Smooth muscle cell (in vitro differentiated cells): ENCODE results near the gene RTCB. TPM values are rescaled to one million over a fixed set of nuclear protein-coding genes. Genes with fewer than 3 reads are reported as not detected.
"Not testable (repeated sequence)": the region's sequence is repeated elsewhere in the genome, so short reads cannot be mapped to it uniquely, and the experiment has no call there.

Source experiments
- DNase-seq: peaks from one replicate; lab custom pipeline; 2025; ENCODE audit not compliant: unreplicated experiment; lab: John Stamatoyannopoulos, UW
- H2AFZ ChIP-seq: fragments of 200-600 bp; sonication (generic); 2 replicates; pipeline ENCODE4 v1.6.0; 2016; ENCODE audit warnings: antibody characterized with exemption, low read depth, mild to moderate bottlenecking
- H3F3A ChIP-seq: fragments of 200-600 bp; sonication (generic); 2 replicates; pipeline ENCODE4 v1.6.0; 2017; ENCODE audit warnings: antibody characterized with exemption, low read depth
- H3K27ac ChIP-seq: fragments of 200-600 bp; sonication (generic); 2 replicates; pipeline ENCODE4 v1.5.1; 2016; ENCODE audit warnings: low read depth, mild to moderate bottlenecking
- H3K27me3 ChIP-seq: fragments of 200-600 bp; sonication (generic); 2 replicates; pipeline ENCODE4 v1.6.1; 2016; ENCODE audit warnings: low read depth, mild to moderate bottlenecking
- H3K36me3 ChIP-seq: fragments of 200-600 bp; sonication (generic); 2 replicates; pipeline ENCODE4 v1.5.1; 2016; ENCODE audit warnings: low read depth
- H3K4me1 ChIP-seq: fragments of 200-600 bp; sonication (generic); 2 replicates; pipeline ENCODE4 v1.5.1; 2016; ENCODE audit warnings: low read depth
- H3K4me2 ChIP-seq: fragments of 200-600 bp; sonication (generic); 2 replicates; pipeline ENCODE4 v1.6.0; 2016; ENCODE audit warnings: mild to moderate bottlenecking
- H3K4me3 ChIP-seq: fragments of 200-600 bp; sonication (generic); 2 replicates; pipeline ENCODE4 v1.5.1; 2016; ENCODE audit warnings: mild to moderate bottlenecking
- H3K79me2 ChIP-seq: fragments of 200-600 bp; sonication (generic); 2 replicates; pipeline ENCODE4 v1.6.0; 2016; ENCODE audit warnings: low read depth, mild to moderate bottlenecking
- H3K9ac ChIP-seq: fragments of 200-600 bp; sonication (generic); 2 replicates; pipeline ENCODE4 v1.6.0; 2016; ENCODE audit warnings: low read depth
- H3K9me3 ChIP-seq: fragments of 200-600 bp; sonication (generic); replicated peaks from 2 replicates; pipeline ENCODE4 v1.5.1; 2016; ENCODE audit warnings: low read depth
- H4K20me1 ChIP-seq: fragments of 200-600 bp; sonication (generic); 2 replicates; pipeline ENCODE4 v1.6.0; 2016; ENCODE audit warnings: low read depth
- WGBS: methylation state at CpG from one replicate; pipeline ENCODE4 v1.1.7; 2016; ENCODE audit warnings: low lambda C conversion rate; 5-methylcytosine and 5-hydroxymethylcytosine counted together
- polyA plus RNA-seq: library from polyadenylated mRNA; unstranded; fragments of >200 nt; fragmentation: Nextera tagmentation; extraction: Ambion mirVana; gene quantifications from 2 replicates; pipeline ENCODE4 v1.2.1, GENCODE V29; 2016
- total RNA-seq: library from RNA; depleted of rRNA; stranded (reverse); fragments of >200 nt; gene quantifications from 2 replicates; pipeline ENCODE4 v1.2.3, GENCODE V29; 2014
- TF ChIP-seq, protein P1 (sequence below): fragments of 200-600 bp; sonication (generic); IDR thresholded peaks from 2 replicates; pipeline ENCODE4 v1.5.1; 2017; ENCODE audit warnings: borderline replicate concordance, mild to moderate bottlenecking, antibody characterized with exemption; ENCODE audit not compliant: insufficient read depth, poor library complexity, severe bottlenecking

RTCB gene
- total and polyA plus RNA-seq, 2 experiments from 2014 or later: 105 to 120 TPM

- Histone ChIP-seq H3K4me2 (no peak overlapping the region), H3K4me1 (no peaks in the 10 kb centered on the region), H3K27ac (no peak overlapping the region), H3K9ac (no peak overlapping the region), H3K27me3 (peaks cover 8% of the 10 kb centered on the region), H3K79me2 (no peaks in the 10 kb centered on the region), H3F3A (no peaks in the 10 kb centered on the region), H3K4me3 (no peak overlapping the region), H3K9me3 (no peaks in the 10 kb centered on the region), H3K36me3 (no peaks in the 10 kb centered on the region), H4K20me1 (no peaks in the 10 kb centered on the region), H2AFZ (no peak overlapping the region)
- DNase-seq: no peak
- TF ChIP-seq, protein P1, sequence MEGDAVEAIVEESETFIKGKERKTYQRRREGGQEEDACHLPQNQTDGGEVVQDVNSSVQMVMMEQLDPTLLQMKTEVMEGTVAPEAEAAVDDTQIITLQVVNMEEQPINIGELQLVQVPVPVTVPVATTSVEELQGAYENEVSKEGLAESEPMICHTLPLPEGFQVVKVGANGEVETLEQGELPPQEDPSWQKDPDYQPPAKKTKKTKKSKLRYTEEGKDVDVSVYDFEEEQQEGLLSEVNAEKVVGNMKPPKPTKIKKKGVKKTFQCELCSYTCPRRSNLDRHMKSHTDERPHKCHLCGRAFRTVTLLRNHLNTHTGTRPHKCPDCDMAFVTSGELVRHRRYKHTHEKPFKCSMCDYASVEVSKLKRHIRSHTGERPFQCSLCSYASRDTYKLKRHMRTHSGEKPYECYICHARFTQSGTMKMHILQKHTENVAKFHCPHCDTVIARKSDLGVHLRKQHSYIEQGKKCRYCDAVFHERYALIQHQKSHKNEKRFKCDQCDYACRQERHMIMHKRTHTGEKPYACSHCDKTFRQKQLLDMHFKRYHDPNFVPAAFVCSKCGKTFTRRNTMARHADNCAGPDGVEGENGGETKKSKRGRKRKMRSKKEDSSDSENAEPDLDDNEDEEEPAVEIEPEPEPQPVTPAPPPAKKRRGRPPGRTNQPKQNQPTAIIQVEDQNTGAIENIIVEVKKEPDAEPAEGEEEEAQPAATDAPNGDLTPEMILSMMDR: no peak
- WGBS: 82% methylated on average over 5 of the region's 5 CpGs
Observed at GRCh38 chr22:32376681-32377080, 35.4 kb downstream of the RTCB start.

DNA sequence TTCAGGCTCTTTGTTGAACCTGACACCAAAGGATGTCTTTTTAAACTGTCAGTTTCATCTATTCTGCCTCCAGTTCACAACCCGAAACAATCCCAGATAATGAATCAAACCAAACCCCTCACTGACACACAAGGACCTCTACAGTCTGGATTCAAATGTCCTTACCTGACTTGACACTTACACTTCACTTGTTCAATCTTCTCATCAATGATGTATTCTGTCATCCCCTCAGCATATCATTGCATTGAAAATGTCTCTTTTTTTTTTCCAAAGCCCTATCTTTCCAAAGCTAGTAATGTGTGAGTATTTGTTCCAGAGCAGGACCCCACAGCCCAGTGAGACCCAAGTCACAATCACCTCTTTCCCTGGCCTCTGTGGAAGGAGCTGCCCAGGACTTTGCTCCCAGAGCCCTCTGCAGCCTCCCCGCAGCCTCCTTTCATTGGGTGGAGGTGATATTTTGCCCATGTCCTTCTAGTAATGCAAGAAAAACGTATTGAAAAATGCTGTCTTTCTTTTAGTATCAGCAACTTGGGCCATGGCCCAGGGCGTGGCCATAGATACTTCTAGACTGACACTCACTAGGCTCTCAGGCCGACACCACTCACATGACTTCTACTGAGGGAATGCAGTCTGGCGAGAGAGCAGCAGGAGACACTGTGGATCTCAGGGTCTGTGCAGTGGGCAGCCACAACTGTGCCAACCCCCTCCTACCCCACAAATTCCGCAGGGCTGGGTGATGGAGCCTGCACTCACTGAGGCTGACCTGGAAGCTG, 36.2 kb downstream of the RTCB start:
- Histone ChIP-seq H3K27me3 (peaks cover 8% of the 10 kb centered on the region), H3K9me3 (no peaks in the 10 kb centered on the region), H2AFZ (no peak overlapping the region), H3K36me3 (no peaks in the 10 kb centered on the region), H3K9ac (no peak overlapping the region), H3K4me1 (no peaks in the 10 kb centered on the region), H3K27ac (no peak overlapping the region), H3K4me2 (no peak overlapping the region), H4K20me1 (no peaks in the 10 kb centered on the region), H3K4me3 (no peak overlapping the region), H3F3A (no peaks in the 10 kb centered on the region), H3K79me2 (no peaks in the 10 kb centered on the region)
- WGBS: 81% methylated on average over 7 of the region's 7 CpGs
- no peak for DNase-seq
- TF ChIP-seq, protein P1: no peak

DNA sequence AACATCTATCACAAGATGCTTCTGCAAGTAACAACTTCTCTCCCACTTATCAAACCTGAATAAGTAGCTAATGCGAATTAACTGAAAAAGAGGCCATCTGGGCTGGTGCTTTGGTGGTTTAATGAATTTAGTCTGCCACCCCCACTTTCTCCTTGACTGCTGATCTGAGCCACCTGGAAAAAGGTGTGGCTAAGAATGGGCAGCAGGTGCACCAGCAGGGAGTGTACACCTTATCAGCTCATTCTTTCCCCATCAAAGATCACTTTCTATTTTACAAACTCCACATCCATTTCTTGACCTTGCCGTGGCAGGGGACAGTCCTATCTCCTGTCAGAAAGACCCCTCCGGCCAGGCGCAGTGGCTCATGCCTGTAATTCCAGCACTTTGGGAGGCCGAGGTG, 47.8 kb downstream of the RTCB start:
- H3K9me3 ChIP-seq: no peaks in the 10 kb centered on the region
- no peaks in the 10 kb centered on the region for H3F3A ChIP-seq
- TF ChIP-seq, protein P1: no peak
- no peaks in the 10 kb centered on the region for H4K20me1 ChIP-seq
- H3K4me3 ChIP-seq: no peak overlapping the region
- no peaks in the 10 kb centered on the region for H3K36me3 ChIP-seq
- no peak for DNase-seq
- H3K4me1 ChIP-seq: no peaks in the 10 kb centered on the region
- no peak overlapping the region for H3K4me2 ChIP-seq
- no peak overlapping the region for H3K27ac ChIP-seq
- H3K27me3 ChIP-seq: peaks cover 14% of the 10 kb centered on the region
- H2AFZ ChIP-seq: no peak overlapping the region
- WGBS: 89% methylated on average over 5 of the region's 5 CpGs
- no peak overlapping the region for H3K9ac ChIP-seq
- no peaks in the 10 kb centered on the region for H3K79me2 ChIP-seq

DNA sequence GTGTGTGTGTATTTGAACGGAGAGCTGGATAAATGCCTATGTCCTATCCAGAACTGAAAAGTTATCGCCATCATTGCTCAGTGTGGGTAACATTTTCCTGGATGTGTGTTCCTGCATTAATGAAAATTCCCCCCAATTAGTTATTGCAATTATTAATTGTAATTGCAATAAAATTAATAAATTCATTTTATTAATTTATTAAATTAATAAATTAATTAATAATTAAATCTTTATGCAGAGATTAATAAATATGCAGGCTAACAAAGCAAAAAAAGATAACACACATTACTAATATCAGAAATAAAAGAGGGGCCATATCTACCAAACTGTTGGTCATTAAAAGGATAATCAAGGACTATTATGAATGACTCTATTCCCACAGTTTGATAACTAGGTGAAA, 50.8 kb downstream of the RTCB start:
- no peak overlapping the region for H2AFZ ChIP-seq
- DNase-seq: no peak
- no peak overlapping the region for H3K9ac ChIP-seq
- H3K79me2 ChIP-seq: no peaks in the 10 kb centered on the region
- H3K9me3 ChIP-seq: no peaks in the 10 kb centered on the region
- H3K4me1 ChIP-seq: no peaks in the 10 kb centered on the region
- H4K20me1 ChIP-seq: no peaks in the 10 kb centered on the region
- WGBS: 95% methylated on average over 2 of the region's 2 CpGs
- TF ChIP-seq, protein P1: no peak
- no peaks in the 10 kb centered on the region for H3F3A ChIP-seq
- H3K27me3 ChIP-seq: peaks cover 9% of the 10 kb centered on the region
- no peak overlapping the region for H3K4me3 ChIP-seq
- H3K4me2 ChIP-seq: no peak overlapping the region
- H3K27ac ChIP-seq: no peak overlapping the region
- H3K36me3 ChIP-seq: no peaks in the 10 kb centered on the region

DNA sequence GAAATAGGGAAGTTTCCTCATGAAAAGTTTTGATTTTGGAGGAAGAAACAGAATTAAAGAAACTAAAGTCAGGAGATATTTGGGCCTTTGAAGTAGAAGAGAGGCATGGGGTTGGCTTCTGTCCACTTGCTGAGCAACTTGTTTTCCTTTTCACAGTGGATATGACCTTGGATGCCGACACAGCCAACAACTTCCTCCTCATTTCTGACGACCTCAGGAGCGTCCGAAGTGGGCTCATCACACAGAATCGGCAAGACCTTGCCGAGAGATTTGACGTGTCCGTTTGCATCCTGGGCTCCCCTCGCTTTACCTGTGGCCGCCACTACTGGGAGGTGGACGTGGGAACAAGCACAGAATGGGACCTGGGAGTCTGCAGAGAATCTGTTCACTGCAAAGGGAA, 52.0 kb downstream of the RTCB start:
- not testable (repeated sequence) for H3K79me2 ChIP-seq, H3K36me3 ChIP-seq, H3K4me1 ChIP-seq, DNase-seq, H3K27me3 ChIP-seq, H3K27ac ChIP-seq, H2AFZ ChIP-seq, H3K9ac ChIP-seq, H4K20me1 ChIP-seq, H3F3A ChIP-seq, H3K9me3 ChIP-seq, H3K4me2 ChIP-seq, H3K4me3 ChIP-seq
- WGBS: 83% methylated on average over 11 of the region's 11 CpGs
